Measurements from ENCODE around the gene MCTP1.

DNA sequence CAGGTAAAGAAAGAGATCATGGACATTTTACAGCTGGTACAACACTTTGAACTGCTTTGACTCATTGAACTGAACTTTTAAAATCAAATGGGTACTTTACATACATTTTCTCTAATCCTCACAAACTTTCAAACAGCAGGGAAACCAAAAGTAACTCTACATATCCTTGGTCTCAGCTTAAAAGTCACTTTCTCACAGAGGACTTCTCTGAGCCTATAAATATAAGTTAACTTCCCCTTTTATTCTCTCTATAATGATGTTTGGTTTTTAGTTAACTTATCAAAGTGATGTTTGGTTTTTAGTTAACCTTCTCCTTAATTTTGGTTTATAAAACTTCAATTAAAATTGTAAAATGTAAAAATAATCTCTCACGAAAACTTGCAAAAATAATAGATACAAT is 209.8 kb downstream of the MCTP1 start:
- TF ChIP-seq, protein P1, sequence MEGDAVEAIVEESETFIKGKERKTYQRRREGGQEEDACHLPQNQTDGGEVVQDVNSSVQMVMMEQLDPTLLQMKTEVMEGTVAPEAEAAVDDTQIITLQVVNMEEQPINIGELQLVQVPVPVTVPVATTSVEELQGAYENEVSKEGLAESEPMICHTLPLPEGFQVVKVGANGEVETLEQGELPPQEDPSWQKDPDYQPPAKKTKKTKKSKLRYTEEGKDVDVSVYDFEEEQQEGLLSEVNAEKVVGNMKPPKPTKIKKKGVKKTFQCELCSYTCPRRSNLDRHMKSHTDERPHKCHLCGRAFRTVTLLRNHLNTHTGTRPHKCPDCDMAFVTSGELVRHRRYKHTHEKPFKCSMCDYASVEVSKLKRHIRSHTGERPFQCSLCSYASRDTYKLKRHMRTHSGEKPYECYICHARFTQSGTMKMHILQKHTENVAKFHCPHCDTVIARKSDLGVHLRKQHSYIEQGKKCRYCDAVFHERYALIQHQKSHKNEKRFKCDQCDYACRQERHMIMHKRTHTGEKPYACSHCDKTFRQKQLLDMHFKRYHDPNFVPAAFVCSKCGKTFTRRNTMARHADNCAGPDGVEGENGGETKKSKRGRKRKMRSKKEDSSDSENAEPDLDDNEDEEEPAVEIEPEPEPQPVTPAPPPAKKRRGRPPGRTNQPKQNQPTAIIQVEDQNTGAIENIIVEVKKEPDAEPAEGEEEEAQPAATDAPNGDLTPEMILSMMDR (IDR thresholded peaks at IDR 0.05 in 4 of 5, conservative IDR thresholded peaks at IDR 0.05 in 1 of 5), result no peak
- no peak for TF ChIP-seq POLR2A (IDR thresholded peaks at IDR 0.05)
